ENCODE results near the gene HOXB13.

HOXB13 gene

DNA sequence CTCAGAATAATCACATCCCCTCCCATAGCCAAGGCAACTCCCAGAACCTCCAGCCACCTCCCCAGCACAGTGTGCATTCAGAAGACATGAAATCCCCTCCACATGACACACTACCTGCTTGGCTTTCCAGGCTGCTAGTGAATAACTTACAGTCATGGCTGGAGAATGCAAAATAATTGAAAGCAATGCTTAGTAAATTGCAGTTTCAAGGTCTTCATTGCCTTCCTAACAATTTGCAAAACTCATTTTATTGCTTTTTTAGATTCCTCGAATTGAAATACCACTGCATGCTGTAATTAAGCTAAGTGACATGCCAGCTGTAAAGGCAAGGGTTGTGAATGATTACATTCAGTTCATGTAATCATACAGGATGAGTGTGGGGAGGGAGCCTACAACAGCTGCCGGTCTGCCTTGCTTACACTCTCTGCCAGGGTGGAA is 29.0 kb upstream of the HOXB13 start:
- H3K4me3 ChIP-seq (ENCODE audit: insufficient read depth, low read depth, low read length, poor library complexity, severe bottlenecking), result no peak overlapping the region
- no peak overlapping the region for H3K27ac ChIP-seq (ENCODE audit: insufficient read depth, low read length, poor library complexity, severe bottlenecking)
- H3K27me3 ChIP-seq (replicated peaks; ENCODE audit: control insufficient read depth, insufficient read depth, low read length, poor library complexity, severe bottlenecking), result peaks cover 39% of the 10 kb centered on the region
- H3K4me1 ChIP-seq (ENCODE audit: control insufficient read depth, insufficient read depth, low read length, poor library complexity, severe bottlenecking), result peaks cover 12% of the 10 kb centered on the region
- DNase-seq, result no peak
- no peaks in the 10 kb centered on the region for H3K9me3 ChIP-seq (ENCODE audit: control insufficient read depth, low read length)
- no peaks in the 10 kb centered on the region for H3K36me3 ChIP-seq (ENCODE audit: control insufficient read depth, insufficient read depth, low read length)

DNA sequence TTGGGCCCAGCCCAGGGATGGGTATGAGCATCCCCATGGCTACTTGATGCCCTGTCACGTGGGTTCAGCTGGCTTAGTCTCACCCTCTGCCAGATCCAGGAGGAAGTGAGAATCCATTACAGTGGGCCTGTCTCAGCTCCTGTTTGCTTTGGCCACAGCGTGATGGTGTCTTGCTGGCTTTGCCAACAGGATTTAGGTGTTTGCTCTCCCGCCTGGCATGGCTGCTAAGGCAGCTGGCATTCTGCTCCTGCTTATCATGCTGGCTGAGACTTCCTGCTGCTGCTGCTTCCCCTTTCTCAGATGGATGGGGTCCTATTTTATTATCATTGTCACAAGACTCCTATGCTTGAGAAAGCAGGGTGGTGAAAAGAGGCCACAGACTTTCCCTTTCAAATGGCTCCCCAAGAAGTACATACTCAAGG is 28.3 kb upstream of the HOXB13 start:
- H3K27me3 ChIP-seq (replicated peaks; ENCODE audit: control insufficient read depth, insufficient read depth, low read length, poor library complexity, severe bottlenecking), result peaks cover 46% of the 10 kb centered on the region
- H3K4me1 ChIP-seq (ENCODE audit: control insufficient read depth, insufficient read depth, low read length, poor library complexity, severe bottlenecking), result peaks cover 12% of the 10 kb centered on the region
- H3K36me3 ChIP-seq (ENCODE audit: control insufficient read depth, insufficient read depth, low read length), result no peaks in the 10 kb centered on the region
- H3K9me3 ChIP-seq (ENCODE audit: control insufficient read depth, low read length), result no peaks in the 10 kb centered on the region
- H3K4me3 ChIP-seq (ENCODE audit: insufficient read depth, low read depth, low read length, poor library complexity, severe bottlenecking), result no peak overlapping the region
- H3K27ac ChIP-seq (ENCODE audit: insufficient read depth, low read length, poor library complexity, severe bottlenecking), result no peak overlapping the region
- DNase-seq, result no peak

DNA sequence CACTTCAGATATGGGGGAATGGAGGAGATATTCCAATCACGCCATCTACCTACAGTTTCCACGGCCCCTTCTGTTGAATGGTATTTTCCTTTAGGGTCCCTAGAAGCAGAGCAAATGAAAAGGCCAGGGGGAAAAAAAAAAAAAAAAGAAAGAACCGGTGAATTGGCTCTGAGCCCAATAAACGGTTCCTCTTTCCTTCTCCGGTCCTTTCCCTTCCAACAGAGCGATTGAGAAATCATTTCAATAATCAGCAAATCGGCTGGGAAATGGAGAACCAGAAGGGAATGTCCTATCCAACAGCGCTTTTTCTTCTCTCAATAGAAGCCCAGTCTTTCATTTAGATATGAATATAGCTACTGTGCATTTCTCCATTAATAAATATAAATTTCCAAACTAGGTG is 26.8 kb upstream of the HOXB13 start:
- DNase-seq, result no peak

DNA sequence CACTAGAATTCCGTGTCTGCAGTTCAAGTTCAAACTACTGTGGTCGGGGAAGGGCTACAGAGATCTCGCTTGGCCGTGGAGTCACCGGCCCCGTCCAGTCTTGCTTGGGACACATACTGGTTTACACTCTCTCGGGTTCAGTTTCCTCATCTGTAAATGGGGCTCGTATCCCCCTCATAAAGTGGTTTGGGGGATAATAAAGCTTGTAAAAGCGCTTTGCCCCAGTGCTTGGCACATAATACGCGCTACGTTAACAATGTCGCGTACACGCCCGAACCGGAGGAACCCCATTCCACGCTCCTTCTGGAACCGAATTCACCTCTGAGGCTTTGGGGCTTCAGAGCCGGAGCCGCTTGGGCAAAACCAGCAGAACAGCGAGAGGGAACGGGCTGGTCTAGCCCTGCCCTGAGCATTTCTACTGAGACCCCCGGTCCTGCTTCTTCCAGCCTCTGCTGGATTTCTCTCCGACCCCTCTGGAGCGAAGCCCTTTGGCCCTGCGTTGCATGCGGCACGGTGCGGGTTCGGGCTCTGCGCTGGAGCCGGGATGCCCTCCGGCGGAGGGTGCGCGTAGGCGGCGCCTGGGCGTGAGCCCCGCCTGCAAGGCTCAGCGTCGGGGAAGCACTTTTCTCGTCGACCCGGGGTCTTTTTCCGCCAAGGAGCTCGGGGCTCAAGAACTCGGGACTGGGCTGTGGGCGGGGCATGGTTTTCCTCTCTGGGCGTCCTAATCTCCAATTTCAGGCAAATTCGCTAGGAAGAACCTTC is 26.1 kb upstream of the HOXB13 start:
- Histone ChIP-seq H3K27ac (ENCODE audit: insufficient read depth, low read length, poor library complexity, severe bottlenecking) (no peak overlapping the region), H3K4me3 (ENCODE audit: insufficient read depth, low read depth, low read length, poor library complexity, severe bottlenecking) (no peak overlapping the region), H3K27me3 (replicated peaks; ENCODE audit: control insufficient read depth, insufficient read depth, low read length, poor library complexity, severe bottlenecking) (peaks cover 64% of the 10 kb centered on the region), H3K9me3 (ENCODE audit: control insufficient read depth, low read length) (no peaks in the 10 kb centered on the region), H3K36me3 (ENCODE audit: control insufficient read depth, insufficient read depth, low read length) (no peaks in the 10 kb centered on the region), H3K4me1 (ENCODE audit: control insufficient read depth, insufficient read depth, low read length, poor library complexity, severe bottlenecking) (peaks cover 12% of the 10 kb centered on the region)
- DNase-seq, result no peak

More for the DNA sequence above, 26.8 kb upstream of the HOXB13 start:
- Histone ChIP-seq H3K4me3 (ENCODE audit: insufficient read depth, low read depth, low read length, poor library complexity, severe bottlenecking) (no peak overlapping the region), H3K4me1 (ENCODE audit: control insufficient read depth, insufficient read depth, low read length, poor library complexity, severe bottlenecking) (peaks cover 12% of the 10 kb centered on the region), H3K27me3 (replicated peaks; ENCODE audit: control insufficient read depth, insufficient read depth, low read length, poor library complexity, severe bottlenecking) (peaks cover 58% of the 10 kb centered on the region), H3K9me3 (ENCODE audit: control insufficient read depth, low read length) (no peaks in the 10 kb centered on the region), H3K27ac (ENCODE audit: insufficient read depth, low read length, poor library complexity, severe bottlenecking) (no peak overlapping the region), H3K36me3 (ENCODE audit: control insufficient read depth, insufficient read depth, low read length) (no peaks in the 10 kb centered on the region)

DNA sequence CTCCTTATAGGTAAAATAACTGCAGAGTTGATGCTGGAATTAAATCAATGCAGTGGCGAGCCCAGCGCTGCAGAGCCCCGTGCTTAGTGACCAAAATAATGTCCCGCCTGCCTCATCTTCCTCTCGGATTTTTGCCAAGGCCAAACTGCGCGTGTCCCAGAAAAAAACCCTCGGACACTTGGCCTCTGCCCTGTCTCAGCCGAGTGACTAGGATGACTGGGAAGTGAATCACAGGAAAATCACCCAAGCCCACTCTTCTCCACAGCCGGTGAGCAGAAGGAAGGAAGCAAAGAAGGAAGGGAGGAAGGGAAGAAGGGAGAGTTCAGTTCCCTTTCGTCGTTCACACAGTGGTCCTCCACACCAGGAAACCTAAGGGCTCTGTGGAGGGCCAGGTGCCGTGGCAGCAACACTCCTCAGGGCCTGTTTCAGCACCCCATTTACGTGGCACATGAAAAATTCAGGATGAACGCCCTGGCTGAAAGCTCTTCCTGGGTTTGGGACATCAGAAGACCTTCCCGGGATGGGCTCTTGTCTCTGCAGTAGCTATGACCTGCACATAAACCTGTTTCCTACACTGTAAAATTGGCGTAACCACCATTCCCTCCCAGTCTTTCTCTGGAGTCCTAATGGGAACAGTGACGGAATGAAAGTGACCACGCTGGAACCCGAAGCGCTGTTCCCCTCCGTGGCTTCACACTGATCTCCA is 25.4 kb upstream of the HOXB13 start:
- H3K27ac ChIP-seq (ENCODE audit: insufficient read depth, low read length, poor library complexity, severe bottlenecking), result no peak overlapping the region
- H3K4me1 ChIP-seq (ENCODE audit: control insufficient read depth, insufficient read depth, low read length, poor library complexity, severe bottlenecking), result peaks cover 12% of the 10 kb centered on the region
- DNase-seq, result no peak
- H3K36me3 ChIP-seq (ENCODE audit: control insufficient read depth, insufficient read depth, low read length), result no peaks in the 10 kb centered on the region
- no peaks in the 10 kb centered on the region for H3K9me3 ChIP-seq (ENCODE audit: control insufficient read depth, low read length)
- H3K4me3 ChIP-seq (ENCODE audit: insufficient read depth, low read depth, low read length, poor library complexity, severe bottlenecking), result no peak overlapping the region
- peaks cover 71% of the 10 kb centered on the region for H3K27me3 ChIP-seq (replicated peaks; ENCODE audit: control insufficient read depth, insufficient read depth, low read length, poor library complexity, severe bottlenecking)

DNA sequence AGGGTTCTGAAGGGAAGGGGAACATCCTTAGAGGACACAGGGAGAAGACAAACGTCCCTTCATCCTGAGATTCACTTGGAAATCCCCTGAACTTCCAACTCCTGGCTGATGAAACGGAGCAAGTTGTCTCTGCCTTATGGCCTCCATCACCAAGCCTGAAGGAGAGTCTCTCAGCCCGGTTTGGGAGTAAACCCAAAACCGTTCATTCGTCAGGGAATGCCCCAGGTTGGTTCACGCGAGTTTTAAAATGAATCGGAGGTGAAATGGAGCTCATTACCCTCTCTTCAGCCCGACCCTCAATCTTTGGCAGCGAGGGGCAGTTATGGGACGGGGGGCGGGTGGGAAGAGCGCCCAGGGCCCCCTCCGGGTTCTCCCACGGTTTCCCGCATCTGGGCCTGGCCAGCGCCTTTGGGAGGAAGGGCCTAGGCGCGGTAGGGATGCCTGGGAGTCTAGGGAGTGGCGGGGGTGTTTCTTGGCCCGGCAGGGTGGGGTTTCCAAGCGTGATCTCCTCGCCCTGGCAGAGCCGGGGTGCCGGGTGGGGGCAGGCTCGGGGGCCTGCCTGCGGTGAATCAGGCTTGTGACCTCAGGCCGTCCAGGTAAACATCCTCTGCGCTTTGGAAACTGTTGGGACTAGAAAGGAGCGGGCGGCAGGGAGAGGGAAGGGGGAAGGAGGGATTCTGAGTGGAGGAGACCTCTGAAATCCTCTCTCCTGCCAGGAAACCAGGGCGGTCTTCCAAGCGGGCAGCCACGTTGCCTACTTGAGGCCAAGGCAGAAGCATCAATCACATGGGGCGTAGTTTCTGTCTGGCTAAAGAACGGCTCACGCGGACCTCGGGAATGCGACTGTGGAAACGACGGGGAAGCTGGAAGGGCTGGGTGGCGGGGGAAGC is 24.1 kb upstream of the HOXB13 start:
- Histone ChIP-seq H3K36me3 (ENCODE audit: control insufficient read depth, insufficient read depth, low read length) (no peaks in the 10 kb centered on the region), H3K27me3 (replicated peaks; ENCODE audit: control insufficient read depth, insufficient read depth, low read length, poor library complexity, severe bottlenecking) (peaks cover 84% of the 10 kb centered on the region), H3K9me3 (ENCODE audit: control insufficient read depth, low read length) (no peaks in the 10 kb centered on the region), H3K4me3 (ENCODE audit: insufficient read depth, low read depth, low read length, poor library complexity, severe bottlenecking) (no peak overlapping the region), H3K4me1 (ENCODE audit: control insufficient read depth, insufficient read depth, low read length, poor library complexity, severe bottlenecking) (peaks cover 12% of the 10 kb centered on the region), H3K27ac (ENCODE audit: insufficient read depth, low read length, poor library complexity, severe bottlenecking) (no peak overlapping the region)
- DNase-seq, result no peak

DNA sequence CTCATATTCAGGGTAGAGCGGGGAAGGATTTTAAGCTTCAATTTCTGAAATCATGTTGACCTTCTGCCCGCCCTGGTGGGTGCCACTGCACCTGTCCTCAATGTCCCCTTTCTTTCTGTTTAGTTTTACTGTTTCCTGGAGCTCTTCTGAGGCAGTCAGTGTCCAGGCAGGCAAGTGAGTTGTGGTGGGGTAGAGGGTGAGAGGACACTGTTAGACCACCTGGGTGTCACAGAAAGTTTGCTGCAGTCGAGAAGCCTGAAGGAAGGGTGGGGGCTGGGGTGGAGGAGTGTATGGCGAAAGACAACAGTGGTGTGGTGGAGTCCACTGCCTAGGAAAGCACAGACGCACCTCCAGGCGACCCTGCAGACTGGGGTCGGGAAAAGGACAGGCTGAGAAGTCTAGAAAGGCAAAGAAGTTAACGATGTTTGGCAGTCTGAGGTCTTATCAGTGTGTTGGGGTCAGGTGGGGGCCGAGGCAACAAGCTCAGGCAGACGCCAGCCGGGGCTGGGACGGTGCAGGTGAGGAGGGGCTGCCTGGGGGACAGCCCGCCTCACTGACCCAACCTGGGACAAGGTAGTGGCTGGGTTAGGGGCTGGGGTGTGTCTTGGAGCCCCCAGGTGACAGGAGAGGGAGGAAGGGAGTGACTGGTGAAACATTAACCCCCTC is 23.3 kb upstream of the HOXB13 start:
- Histone ChIP-seq H3K4me3 (ENCODE audit: insufficient read depth, low read depth, low read length, poor library complexity, severe bottlenecking) (no peak overlapping the region), H3K27me3 (replicated peaks; ENCODE audit: control insufficient read depth, insufficient read depth, low read length, poor library complexity, severe bottlenecking) (peaks cover 87% of the 10 kb centered on the region), H3K9me3 (ENCODE audit: control insufficient read depth, low read length) (no peaks in the 10 kb centered on the region), H3K27ac (ENCODE audit: insufficient read depth, low read length, poor library complexity, severe bottlenecking) (no peak overlapping the region), H3K4me1 (ENCODE audit: control insufficient read depth, insufficient read depth, low read length, poor library complexity, severe bottlenecking) (peaks cover 14% of the 10 kb centered on the region), H3K36me3 (ENCODE audit: control insufficient read depth, insufficient read depth, low read length) (no peaks in the 10 kb centered on the region)
- DNase-seq, result no peak

DNA sequence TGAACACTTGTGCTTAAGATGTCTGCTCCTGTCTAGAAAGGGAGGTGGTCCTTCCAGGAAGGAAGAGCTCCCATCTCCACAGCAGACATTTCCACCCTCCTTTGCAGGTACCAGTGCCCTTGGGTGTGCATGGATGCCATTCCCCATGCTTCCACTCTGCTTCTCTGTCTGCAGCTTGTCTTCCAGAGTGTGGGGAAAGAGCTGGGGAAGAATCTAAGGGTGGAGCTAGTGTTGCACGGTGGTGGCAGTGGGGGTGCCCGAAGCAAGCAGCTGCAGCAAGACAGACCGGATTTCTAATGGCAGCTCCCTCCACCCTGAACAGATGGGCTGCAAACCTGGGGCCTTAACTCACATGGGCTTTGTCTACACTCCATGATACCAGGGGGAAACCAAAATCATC is 22.6 kb upstream of the HOXB13 start:
- no peak for DNase-seq
- Histone ChIP-seq H3K4me3 (ENCODE audit: insufficient read depth, low read depth, low read length, poor library complexity, severe bottlenecking) (no peak overlapping the region), H3K36me3 (ENCODE audit: control insufficient read depth, insufficient read depth, low read length) (no peaks in the 10 kb centered on the region), H3K27ac (ENCODE audit: insufficient read depth, low read length, poor library complexity, severe bottlenecking) (no peak overlapping the region), H3K4me1 (ENCODE audit: control insufficient read depth, insufficient read depth, low read length, poor library complexity, severe bottlenecking) (peaks cover 17% of the 10 kb centered on the region), H3K27me3 (replicated peaks; ENCODE audit: control insufficient read depth, insufficient read depth, low read length, poor library complexity, severe bottlenecking) (peaks cover 94% of the 10 kb centered on the region), H3K9me3 (ENCODE audit: control insufficient read depth, low read length) (no peaks in the 10 kb centered on the region)

DNA sequence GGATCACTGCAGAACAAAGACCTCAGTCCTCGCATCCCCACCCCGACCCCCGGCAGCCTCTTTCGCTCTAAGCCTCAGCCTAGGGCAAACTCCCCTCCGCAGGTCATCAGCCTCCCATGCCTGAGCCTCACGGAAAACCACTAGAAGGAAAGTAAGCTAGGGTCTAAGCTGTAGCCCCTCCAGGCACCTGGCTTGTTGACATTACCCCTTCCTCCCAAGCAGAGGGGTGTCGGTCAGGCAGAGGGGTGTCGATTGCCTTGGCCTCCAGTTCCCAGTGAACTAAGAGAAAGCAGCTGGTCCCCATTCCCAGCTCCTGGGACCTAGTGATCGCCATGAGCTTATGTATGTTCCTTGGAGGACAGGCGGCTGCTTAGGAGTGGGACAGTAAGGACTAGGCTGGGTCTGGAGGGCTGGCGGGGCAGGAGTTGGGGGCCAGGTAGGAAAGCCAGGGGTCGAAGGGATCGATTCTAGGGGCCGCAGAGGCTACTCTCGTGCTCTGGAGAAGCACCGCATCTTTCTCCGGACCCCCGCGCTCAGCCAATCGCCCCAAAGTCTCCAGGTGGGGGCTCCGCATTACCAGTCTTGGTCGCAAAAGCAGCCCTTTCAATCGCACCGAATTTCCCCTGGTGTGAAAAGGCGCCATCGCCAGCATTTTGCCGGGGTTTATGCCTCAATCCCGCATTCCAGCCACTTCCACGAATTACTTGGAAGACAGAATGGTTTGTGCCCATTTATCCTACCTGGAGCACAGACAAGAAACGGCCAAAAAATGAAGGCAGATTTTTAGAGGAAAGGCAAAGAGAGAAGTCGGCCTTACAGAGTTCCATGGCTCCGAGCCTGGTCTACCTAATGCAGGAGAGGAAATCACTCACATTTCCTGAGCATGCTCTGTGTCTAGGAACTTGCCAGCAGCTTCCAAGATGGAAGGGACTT is 21.3 kb upstream of the HOXB13 start:
- peaks cover 17% of the 10 kb centered on the region for H3K4me1 ChIP-seq (ENCODE audit: control insufficient read depth, insufficient read depth, low read length, poor library complexity, severe bottlenecking)
- peaks cover 99% of the 10 kb centered on the region for H3K27me3 ChIP-seq (replicated peaks; ENCODE audit: control insufficient read depth, insufficient read depth, low read length, poor library complexity, severe bottlenecking)
- H3K27ac ChIP-seq (ENCODE audit: insufficient read depth, low read length, poor library complexity, severe bottlenecking), result no peak overlapping the region
- no peaks in the 10 kb centered on the region for H3K9me3 ChIP-seq (ENCODE audit: control insufficient read depth, low read length)
- H3K36me3 ChIP-seq (ENCODE audit: control insufficient read depth, insufficient read depth, low read length), result no peaks in the 10 kb centered on the region
- no peak overlapping the region for H3K4me3 ChIP-seq (ENCODE audit: insufficient read depth, low read depth, low read length, poor library complexity, severe bottlenecking)
- DNase-seq, result no peak

Measured in effector memory CD4-positive, alpha-beta T cell (primary cell).